Keratinocyte (primary cell): Measurements from ENCODE around the gene GAPDHS. TPM values are rescaled to one million over a fixed set of nuclear protein-coding genes. Genes with fewer than 3 reads are reported as not detected.

Experiments
- DNase-seq: peaks from one replicate; pipeline ENCODE4 v3.0.0-alpha.2; 2011; ENCODE audit warnings: low read depth, missing footprints, low spot score
- FAIRE-seq: peaks from 2 replicates; lab custom pipeline; 2011; peaks lifted over from hg19 to GRCh38; lab: Jason Lieb, UNC
- H2AFZ ChIP-seq: 2 replicates; pipeline ENCODE4 v1.6.0; 2012; ENCODE audit warnings: low read length, control low read depth, inconsistent platforms; ENCODE audit not compliant: control insufficient read depth
- H3K27ac ChIP-seq: 2 replicates; pipeline ENCODE4 v1.5.1; 2011; ENCODE audit warnings: low read length; ENCODE audit not compliant: control insufficient read depth, insufficient read depth
- H3K27me3 ChIP-seq: 3 replicates; pipeline ENCODE4 v1.6.0; 2011; ENCODE audit warnings: low read length; ENCODE audit not compliant: control insufficient read depth, insufficient read depth; ENCODE audit errors: extremely low read depth
- H3K36me3 ChIP-seq, 2 experiments: 2 replicates in 1 of 2; 3 replicates in 1 of 2; pipeline ENCODE4 v1.5.1; 2011; ENCODE audit warnings: low read length in 2 of 2, mild to moderate bottlenecking in 1 of 2; ENCODE audit not compliant: control insufficient read depth in 2 of 2, insufficient read depth in 2 of 2; ENCODE audit errors: extremely low read depth in 1 of 2
- H3K4me1 ChIP-seq: 3 replicates; pipeline ENCODE4 v1.5.1; 2011; ENCODE audit warnings: low read length; ENCODE audit not compliant: control insufficient read depth, insufficient read depth; ENCODE audit errors: extremely low read depth
- H3K4me2 ChIP-seq: 3 replicates; pipeline ENCODE4 v1.6.0; 2011; ENCODE audit warnings: low read depth, low read length; ENCODE audit not compliant: control insufficient read depth, insufficient read depth; ENCODE audit errors: extremely low read depth
- H3K4me3 ChIP-seq, 3 experiments: fragments of 200-600 bp in 1 of 3; sonication (generic) in 1 of 3; 2 replicates in 2 of 3; 3 replicates in 1 of 3; pipeline ENCODE4 v1.5.1; 2011 to 2016; ENCODE audit warnings: low read length in 3 of 3, mild to moderate bottlenecking in 3 of 3, control low read depth in 2 of 3, inconsistent platforms in 1 of 3, low read depth in 1 of 3, mixed read lengths in 1 of 3, mixed run types in 1 of 3, moderate library complexity in 1 of 3; ENCODE audit not compliant: control insufficient read depth in 2 of 3, insufficient read depth in 2 of 3; ENCODE audit errors: extremely low read depth in 1 of 3
- H3K79me2 ChIP-seq: 2 replicates; pipeline ENCODE4 v1.6.0; 2012; ENCODE audit warnings: low read length; ENCODE audit not compliant: control insufficient read depth, insufficient read depth
- H3K9ac ChIP-seq: 3 replicates; pipeline ENCODE4 v1.6.0; 2011; ENCODE audit warnings: low read length; ENCODE audit not compliant: control insufficient read depth, insufficient read depth; ENCODE audit errors: extremely low read depth
- H3K9me1 ChIP-seq: 3 replicates; pipeline ENCODE4 v1.6.0; 2011; ENCODE audit warnings: low read length; ENCODE audit not compliant: control insufficient read depth, insufficient read depth; ENCODE audit errors: extremely low read depth
- H3K9me3 ChIP-seq: 2 replicates; pipeline ENCODE4 v1.5.1; 2012; ENCODE audit warnings: low read depth, low read length; ENCODE audit not compliant: control insufficient read depth
- H4K20me1 ChIP-seq: 3 replicates; pipeline ENCODE4 v1.6.0; 2011; ENCODE audit warnings: low read length; ENCODE audit not compliant: control insufficient read depth, insufficient read depth; ENCODE audit errors: extremely low read depth
- EZH2 ChIP-seq: IDR thresholded peaks from one replicate; pipeline ENCODE4 v1.6.1; 2012; ENCODE audit warnings: inconsistent platforms, mild to moderate bottlenecking, low read length, moderate library complexity
- dilution Hi-C: fragments of 300-500 bp; cut with MboI; formaldehyde crosslinking; loops from one replicate; pipeline ENCODE4 v1.7.0; 2020; ENCODE audit warnings: low sequenced_read_pairs; ENCODE audit not compliant: extremely low pct_ligation_motif_present
- polyA plus RNA-seq, 5 experiments: library from polyadenylated mRNA; depleted of rRNA in 3 of 5; stranded (reverse) in 3 of 5; stranded (forward) in 1 of 5; unstranded in 1 of 5; fragments of >200 nt; gene quantifications; 1 replicate in 1 of 5; 2 replicates in 3 of 5; 3 replicates in 1 of 5; pipeline versions ENCODE4 v1.2.1 to v1.2.3, GENCODE V29; 2011 to 2012; ENCODE audit warnings: missing spikeins in 2 of 5, low read depth in 1 of 5, low replicate concordance in 1 of 5
- TF ChIP-seq, protein P1 (sequence below), 3 experiments: IDR thresholded peaks in 1 of 3; conservative IDR thresholded peaks in 1 of 3; optimal IDR thresholded peaks in 1 of 3; 2 replicates in 2 of 3; 3 replicates in 1 of 3; pipeline versions ENCODE3 to v1.5.1; 2011; ENCODE audit warnings: low read length in 3 of 3, mild to moderate bottlenecking in 3 of 3, moderate library complexity in 2 of 3, control low read depth in 1 of 3, inconsistent platforms in 1 of 3; ENCODE audit not compliant: insufficient read depth in 2 of 3; ENCODE audit errors: extremely low read depth in 1 of 3

Gene GAPDHS
- polyA plus RNA-seq, 1 donor (not counting 4 experiments of a cell fraction or from before 2014, with no cell fraction given): 0.08 TPM

- DNase-seq (no peak), FAIRE-seq (no peak)
- no peaks in the 10 kb centered on the region for H3K27me3 ChIP-seq
- no peak overlapping the region for H3K4me2 ChIP-seq
- H3K79me2 ChIP-seq: no peaks in the 10 kb centered on the region
- H3K27ac ChIP-seq: no peak overlapping the region
- dilution Hi-C loops: no loop called here
- no peaks in the 10 kb centered on the region for H3K36me3 ChIP-seq
- H3K9me1 ChIP-seq: no peaks in the 10 kb centered on the region
- no peak for TF ChIP-seq EZH2
- TF ChIP-seq, protein P1, sequence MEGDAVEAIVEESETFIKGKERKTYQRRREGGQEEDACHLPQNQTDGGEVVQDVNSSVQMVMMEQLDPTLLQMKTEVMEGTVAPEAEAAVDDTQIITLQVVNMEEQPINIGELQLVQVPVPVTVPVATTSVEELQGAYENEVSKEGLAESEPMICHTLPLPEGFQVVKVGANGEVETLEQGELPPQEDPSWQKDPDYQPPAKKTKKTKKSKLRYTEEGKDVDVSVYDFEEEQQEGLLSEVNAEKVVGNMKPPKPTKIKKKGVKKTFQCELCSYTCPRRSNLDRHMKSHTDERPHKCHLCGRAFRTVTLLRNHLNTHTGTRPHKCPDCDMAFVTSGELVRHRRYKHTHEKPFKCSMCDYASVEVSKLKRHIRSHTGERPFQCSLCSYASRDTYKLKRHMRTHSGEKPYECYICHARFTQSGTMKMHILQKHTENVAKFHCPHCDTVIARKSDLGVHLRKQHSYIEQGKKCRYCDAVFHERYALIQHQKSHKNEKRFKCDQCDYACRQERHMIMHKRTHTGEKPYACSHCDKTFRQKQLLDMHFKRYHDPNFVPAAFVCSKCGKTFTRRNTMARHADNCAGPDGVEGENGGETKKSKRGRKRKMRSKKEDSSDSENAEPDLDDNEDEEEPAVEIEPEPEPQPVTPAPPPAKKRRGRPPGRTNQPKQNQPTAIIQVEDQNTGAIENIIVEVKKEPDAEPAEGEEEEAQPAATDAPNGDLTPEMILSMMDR (optimal IDR thresholded peaks at IDR 0.05 in 1 of 3, IDR thresholded peaks at IDR 0.05 in 1 of 3, conservative IDR thresholded peaks at IDR 0.05 in 1 of 3; ENCODE audit: extremely low read depth in 1 of 3, insufficient read depth in 2 of 3, low read length in 3 of 3): peak; percentile 63 to 78 (median 72)
- H3K9me3 ChIP-seq: no peaks in the 10 kb centered on the region
- H2AFZ ChIP-seq: no peak overlapping the region
- no peak overlapping the region for H3K9ac ChIP-seq
- no peak overlapping the region for H3K4me3 ChIP-seq
- no peaks in the 10 kb centered on the region for H4K20me1 ChIP-seq
- H3K4me1 ChIP-seq: no peaks in the 10 kb centered on the region
Observed at GRCh38 chr19:35592226-35592625, 59.0 kb downstream of the GAPDHS start.

Other genes starting within 250 kb of the GAPDHS start
- not detected in 3 replicates for gene MAG, start 241.3 kb upstream of the GAPDHS start, polyA plus RNA-seq
- 0.06 to 0.42 TPM (median 0.26 TPM) in 3 replicates for gene CD22, start 204.3 kb upstream of the GAPDHS start, polyA plus RNA-seq
- gene FFAR1, start 185.6 kb upstream of the GAPDHS start, polyA plus RNA-seq: not detected in 3 replicates
- gene FFAR3, start 175.0 kb upstream of the GAPDHS start, polyA plus RNA-seq: not detected in 3 replicates
- not detected in 3 replicates for gene GPR42, start 162.4 kb upstream of the GAPDHS start, polyA plus RNA-seq
- gene FFAR2, start 85.2 kb upstream of the GAPDHS start, polyA plus RNA-seq: not detected in 3 replicates
- gene KRTDAP, start 43.0 kb upstream of the GAPDHS start, polyA plus RNA-seq: 53.5 to 188 TPM (median 85.4 TPM) in 3 replicates
- 235 to 251 TPM (median 238 TPM) in 3 replicates for gene DMKN, start 19.8 kb upstream of the GAPDHS start, polyA plus RNA-seq
- gene SBSN, start 5.1 kb upstream of the GAPDHS start, polyA plus RNA-seq: 28.8 to 59.0 TPM (median 49.0 TPM) in 3 replicates
- 130 to 206 TPM (median 134 TPM) in 3 replicates for gene TMEM147, start 12.2 kb downstream of the GAPDHS start, polyA plus RNA-seq
- not detected in 3 replicates for gene ATP4A, start 30.2 kb downstream of the GAPDHS start, polyA plus RNA-seq
- not detected in 3 replicates for gene PMIS2, start 52.7 kb downstream of the GAPDHS start, polyA plus RNA-seq
- gene HAUS5, start 79.3 kb downstream of the GAPDHS start, polyA plus RNA-seq: 3.1 to 3.7 TPM (median 3.5 TPM) in 3 replicates
- gene RBM42, start 95.6 kb downstream of the GAPDHS start, polyA plus RNA-seq: 29.8 to 40.8 TPM (median 30.4 TPM) in 3 replicates
- gene ETV2, start 108.3 kb downstream of the GAPDHS start, polyA plus RNA-seq: 0.14 to 0.99 TPM (median 0.43 TPM) in 3 replicates
- gene COX6B1, start 114.9 kb downstream of the GAPDHS start, polyA plus RNA-seq: 509 to 705 TPM (median 560 TPM) in 3 replicates
- 0.05 to 0.15 TPM (median 0.09 TPM) in 3 replicates for gene UPK1A, start 133.1 kb downstream of the GAPDHS start, polyA plus RNA-seq
- not detected in 3 replicates for gene ZBTB32, start 171.1 kb downstream of the GAPDHS start, polyA plus RNA-seq
- gene KMT2B, start 184.5 kb downstream of the GAPDHS start, polyA plus RNA-seq: 7.7 to 16.7 TPM (median 8.8 TPM) in 3 replicates
- gene IGFLR1, start 209.0 kb downstream of the GAPDHS start, polyA plus RNA-seq: 0.27 to 1.2 TPM (median 0.34 TPM) in 3 replicates
- 8.9 to 14.7 TPM (median 11.4 TPM) in 3 replicates for gene U2AF1L4, start 212.0 kb downstream of the GAPDHS start, polyA plus RNA-seq
- 36.2 to 53.8 TPM (median 49.7 TPM) in 3 replicates for gene PSENEN, start 212.2 kb downstream of the GAPDHS start, polyA plus RNA-seq
- gene LIN37, start 215.1 kb downstream of the GAPDHS start, polyA plus RNA-seq: 6.7 to 11.8 TPM (median 9.2 TPM) in 3 replicates
- not detected in 3 replicates for gene HSPB6, start 223.6 kb downstream of the GAPDHS start, polyA plus RNA-seq
- gene PROSER3, start 224.7 kb downstream of the GAPDHS start, polyA plus RNA-seq: 5.3 to 15.5 TPM (median 5.5 TPM) in 3 replicates
- 0.23 to 0.93 TPM (median 0.49 TPM) in 3 replicates for gene ARHGAP33, start 242.1 kb downstream of the GAPDHS start, polyA plus RNA-seq